ENCODE measurements around the gene CUX1.

GRCh38 chr7:101871351-101871750, 53.9 kb downstream of the CUX1 start:
- TF ChIP-seq ZNF337 (CRISPR knock-in tag; IDR thresholded peaks at IDR 0.05; ENCODE audit: borderline replicate concordance, low read depth) = no peak
- no peak for TF ChIP-seq SMAD1 (CRISPR knock-in tag; IDR thresholded peaks at IDR 0.05; ENCODE audit: borderline replicate concordance, low read depth)
- no peak for TF ChIP-seq ZSCAN30 (CRISPR knock-in tag; IDR thresholded peaks at IDR 0.05)
- TF ChIP-seq KDM5B (CRISPR knock-in tag; IDR thresholded peaks at IDR 0.05; ENCODE audit: borderline replicate concordance) = no peak
- no peak for TF ChIP-seq ZBTB40 (IDR thresholded peaks at IDR 0.05)
- TF ChIP-seq ZBTB40 (CRISPR knock-in tag; IDR thresholded peaks at IDR 0.05) = no peak
- TF ChIP-seq CTCF (CRISPR knock-in tag; IDR thresholded peaks at IDR 0.05) = no peak
- TF ChIP-seq GZF1 (CRISPR knock-in tag; IDR thresholded peaks at IDR 0.05) = no peak
- TF ChIP-seq ZNF816 (CRISPR knock-in tag; IDR thresholded peaks at IDR 0.05; ENCODE audit: borderline replicate concordance) = no peak
